ENCODE measurements around the gene SERP1.
"Not testable (repeated sequence)": the region's sequence is repeated elsewhere in the genome, so short reads cannot be mapped to it uniquely, and the experiment has no call there.

DNA sequence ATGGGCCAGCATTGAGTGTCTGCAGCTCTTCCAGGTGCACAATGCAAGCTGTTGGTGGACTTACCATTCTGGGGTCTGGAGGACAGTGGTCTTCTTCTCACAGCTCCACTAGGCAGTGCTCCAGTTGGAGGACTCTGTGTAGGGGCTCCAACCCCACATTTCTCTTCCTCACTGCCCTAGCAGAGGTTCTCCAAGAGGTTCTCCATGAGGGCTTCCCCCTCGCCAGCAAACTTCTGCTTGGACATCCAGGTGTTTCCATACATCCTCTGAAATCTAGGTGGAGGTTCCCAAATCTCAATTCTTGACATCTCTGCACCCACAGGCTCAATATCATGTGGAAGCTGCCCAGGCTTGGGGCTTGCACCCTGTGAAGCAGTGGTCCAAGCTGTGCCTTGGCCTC lies 45.3 kb downstream of the SERP1 start:
- TF ChIP-seq, protein P1, sequence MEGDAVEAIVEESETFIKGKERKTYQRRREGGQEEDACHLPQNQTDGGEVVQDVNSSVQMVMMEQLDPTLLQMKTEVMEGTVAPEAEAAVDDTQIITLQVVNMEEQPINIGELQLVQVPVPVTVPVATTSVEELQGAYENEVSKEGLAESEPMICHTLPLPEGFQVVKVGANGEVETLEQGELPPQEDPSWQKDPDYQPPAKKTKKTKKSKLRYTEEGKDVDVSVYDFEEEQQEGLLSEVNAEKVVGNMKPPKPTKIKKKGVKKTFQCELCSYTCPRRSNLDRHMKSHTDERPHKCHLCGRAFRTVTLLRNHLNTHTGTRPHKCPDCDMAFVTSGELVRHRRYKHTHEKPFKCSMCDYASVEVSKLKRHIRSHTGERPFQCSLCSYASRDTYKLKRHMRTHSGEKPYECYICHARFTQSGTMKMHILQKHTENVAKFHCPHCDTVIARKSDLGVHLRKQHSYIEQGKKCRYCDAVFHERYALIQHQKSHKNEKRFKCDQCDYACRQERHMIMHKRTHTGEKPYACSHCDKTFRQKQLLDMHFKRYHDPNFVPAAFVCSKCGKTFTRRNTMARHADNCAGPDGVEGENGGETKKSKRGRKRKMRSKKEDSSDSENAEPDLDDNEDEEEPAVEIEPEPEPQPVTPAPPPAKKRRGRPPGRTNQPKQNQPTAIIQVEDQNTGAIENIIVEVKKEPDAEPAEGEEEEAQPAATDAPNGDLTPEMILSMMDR (IDR thresholded peaks at IDR 0.05) = not testable (repeated sequence)
- not testable (repeated sequence) for TF ChIP-seq EZH2phosphoT487, EZH2 (IDR thresholded peaks at IDR 0.05)
